GOT3 (cell line): ENCODE results near the gene RAB43.
"Not testable (repeated sequence)": the region's sequence is repeated elsewhere in the genome, so short reads cannot be mapped to it uniquely, and the experiment has no call there.

Source experiments
- DNase-seq: peaks from one replicate; lab custom pipeline; 2025; ENCODE audit warnings: mixed read lengths; lab: John Stamatoyannopoulos, UW

Gene RAB43

GRCh38 chr3:129121016-129121791, 400 bp downstream of the RAB43 start:
- DNase-seq, result no peak

- DNase-seq, result no peak
These were observed 1.2 kb downstream of the RAB43 start for GRCh38 chr3:129120254-129121004.

- DNase-seq, result no peak
These were observed 2.1 kb downstream of the RAB43 start for GRCh38 chr3:129119365-129120100.

- no peak for DNase-seq
These were observed 2.9 kb downstream of the RAB43 start for GRCh38 chr3:129118745-129119144.

- DNase-seq, result no peak
These were observed 4.5 kb downstream of the RAB43 start for GRCh38 chr3:129117134-129117533.

- DNase-seq, result no peak
These were observed 5.1 kb downstream of the RAB43 start for GRCh38 chr3:129116482-129116946.

GRCh38 chr3:129114455-129114854, 7.1 kb downstream of the RAB43 start:
- DNase-seq, result no peak

- DNase-seq, result no peak
These were observed 9.1 kb downstream of the RAB43 start for GRCh38 chr3:129112308-129113052.

- DNase-seq, result not testable (repeated sequence)
These were observed 10.4 kb downstream of the RAB43 start for GRCh38 chr3:129111076-129111780.

- no peak for DNase-seq
These were observed 13.8 kb downstream of the RAB43 start for GRCh38 chr3:129107793-129108192.

- DNase-seq, result no peak
These were observed 14.6 kb downstream of the RAB43 start for GRCh38 chr3:129106866-129107565.

- DNase-seq, result no peak
These were observed 15.3 kb downstream of the RAB43 start for GRCh38 chr3:129106320-129106719.

- DNase-seq, result no peak
These were observed 15.7 kb downstream of the RAB43 start for GRCh38 chr3:129105862-129106261.

- no peak for DNase-seq
These were observed 17.0 kb downstream of the RAB43 start for GRCh38 chr3:129104498-129105079.

- DNase-seq, result no peak
These were observed 17.6 kb downstream of the RAB43 start for GRCh38 chr3:129104051-129104450.

- DNase-seq, result no peak
These were observed 18.3 kb downstream of the RAB43 start for GRCh38 chr3:129103296-129103695.

- no peak for DNase-seq
These were observed 20.1 kb downstream of the RAB43 start for GRCh38 chr3:129101370-129102138.

GRCh38 chr3:129100274-129100673, 21.3 kb downstream of the RAB43 start:
- no peak for DNase-seq

GRCh38 chr3:129095285-129095684, 26.3 kb downstream of the RAB43 start:
- no peak for DNase-seq
